SK-N-SH treated with all-trans-retinoic acid at 6 μM for 48 hours (cell line): ENCODE measurements around the gene TESK1.

Experiments
- ATAC-seq: fragments of 200-7000 bp; cut with Tn5 transposase; 3 replicates; pipeline ENCODE4 v1.9.1; 2020; ENCODE audit warnings: mild to moderate bottlenecking, moderate library complexity
- ARNTL ChIP-seq: fragments of 450-650 bp; formaldehyde crosslinking; IDR thresholded peaks from 2 replicates; pipeline ENCODE4 v1.5.0; 2020; ENCODE audit warnings: low read depth, mild to moderate bottlenecking, moderate library complexity, borderline replicate concordance
- CSDC2 ChIP-seq: fragments of 250-450 bp; sonication (Bioruptor Pico); IDR thresholded peaks from 2 replicates; pipeline ENCODE4 v1.5.0; 2020; ENCODE audit warnings: mild to moderate bottlenecking, moderate library complexity
- CSRNP3 ChIP-seq: fragments of 250-450 bp; sonication (Bioruptor Pico); IDR thresholded peaks from 2 replicates; pipeline ENCODE4 v1.5.1; 2021; ENCODE audit warnings: mild to moderate bottlenecking, moderate library complexity
- ESRRG ChIP-seq: fragments of 250-450 bp; sonication (Bioruptor Pico); IDR thresholded peaks from 2 replicates; pipeline ENCODE4 v1.6.1; 2021; ENCODE audit warnings: mild to moderate bottlenecking
- GLIS3 ChIP-seq: fragments of 250-450 bp; sonication (Bioruptor Pico); IDR thresholded peaks from 2 replicates; pipeline ENCODE4 v1.5.0; 2020; ENCODE audit warnings: mild to moderate bottlenecking, moderate library complexity
- ISL1 ChIP-seq: fragments of 250-450 bp; sonication (Bioruptor Pico); IDR thresholded peaks from 2 replicates; pipeline ENCODE4 v2.1.2; 2022; ENCODE audit warnings: mild to moderate bottlenecking, moderate library complexity
- OSR1 ChIP-seq: fragments of 250-450 bp; sonication (Bioruptor Pico); IDR thresholded peaks from 2 replicates; pipeline ENCODE4 v1.8.0; 2022; ENCODE audit warnings: moderate library complexity, mild to moderate bottlenecking, inconsistent platforms
- PPARA ChIP-seq: fragments of 250-450 bp; sonication (Bioruptor Pico); IDR thresholded peaks from 2 replicates; pipeline ENCODE4 v1.5.0; 2020; ENCODE audit warnings: mild to moderate bottlenecking, borderline replicate concordance
- RARB ChIP-seq: fragments of 250-450 bp; sonication (Bioruptor Pico); IDR thresholded peaks from 2 replicates; pipeline ENCODE4 v1.8.0; 2021; ENCODE audit warnings: mild to moderate bottlenecking, moderate library complexity
- TOX ChIP-seq: fragments of 250-450 bp; sonication (Bioruptor Pico); IDR thresholded peaks from 2 replicates; pipeline ENCODE4 v1.8.0; 2021; ENCODE audit warnings: mild to moderate bottlenecking, moderate library complexity, borderline replicate concordance
- TSHZ2 ChIP-seq: fragments of 250-450 bp; sonication (Bioruptor Pico); IDR thresholded peaks from 2 replicates; pipeline ENCODE4 v1.5.0; 2020; ENCODE audit warnings: mild to moderate bottlenecking, moderate library complexity
- ZC3H10 ChIP-seq: fragments of 250-450 bp; sonication (Bioruptor Pico); IDR thresholded peaks from 2 replicates; pipeline ENCODE4 v1.5.1; 2021; ENCODE audit warnings: mild to moderate bottlenecking, moderate library complexity
- ZFP3 ChIP-seq: fragments of 250-450 bp; sonication (Bioruptor Pico); IDR thresholded peaks from 2 replicates; pipeline ENCODE4 v1.5.0; 2020; ENCODE audit warnings: mild to moderate bottlenecking, moderate library complexity
- ZFP30 ChIP-seq: fragments of 450-650 bp; formaldehyde crosslinking; IDR thresholded peaks from 2 replicates; pipeline ENCODE4 v1.5.0; 2022; ENCODE audit warnings: mild to moderate bottlenecking, moderate library complexity
- ZNF565 ChIP-seq: fragments of 450-650 bp; formaldehyde crosslinking; conservative IDR thresholded peaks from 2 replicates; pipeline ENCODE4 v1.5.0; 2020; ENCODE audit warnings: low read depth, mild to moderate bottlenecking, moderate library complexity
- ZNF70 ChIP-seq: fragments of 450-650 bp; formaldehyde crosslinking; IDR thresholded peaks from 2 replicates; pipeline ENCODE4 v1.5.0; 2020; ENCODE audit warnings: mild to moderate bottlenecking, moderate library complexity
- ZNF8 ChIP-seq: fragments of 450-650 bp; formaldehyde crosslinking; IDR thresholded peaks from 2 replicates; pipeline ENCODE4 v1.5.0; 2020; ENCODE audit warnings: mild to moderate bottlenecking, moderate library complexity
- TF ChIP-seq, protein P1 (sequence below): fragments of 250-450 bp; sonication (Bioruptor Pico); IDR thresholded peaks from 2 replicates; pipeline ENCODE4 v1.8.0; 2021; ENCODE audit warnings: low read depth, mild to moderate bottlenecking, moderate library complexity, borderline replicate concordance
- TF ChIP-seq, protein P2 (sequence below): fragments of 250-450 bp; sonication (Bioruptor Pico); IDR thresholded peaks from 2 replicates; pipeline ENCODE4 v1.5.1; 2020; ENCODE audit warnings: low read depth, mild to moderate bottlenecking, moderate library complexity

The TESK1 gene

DNA sequence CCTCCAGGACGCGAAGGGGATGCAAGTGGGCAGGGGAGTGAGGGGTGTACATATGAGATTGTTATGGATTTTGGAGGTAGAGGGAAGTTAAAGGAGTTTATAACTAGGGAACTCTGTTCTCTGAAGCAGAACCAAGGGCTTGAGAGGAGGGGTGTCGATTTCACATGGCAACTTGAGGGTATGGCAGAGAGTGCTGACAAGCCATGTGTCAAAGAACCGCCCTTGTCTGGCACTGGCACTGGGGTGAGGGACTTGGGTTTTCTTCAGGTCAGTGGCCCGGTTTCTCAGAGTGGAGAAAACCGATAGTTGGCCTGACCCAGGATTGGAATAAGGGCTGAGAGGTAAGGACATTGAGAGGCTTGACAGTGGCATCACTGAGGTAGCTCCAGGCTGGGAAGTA is 47.7 kb upstream of the TESK1 start:
- TF ChIP-seq, protein P1, sequence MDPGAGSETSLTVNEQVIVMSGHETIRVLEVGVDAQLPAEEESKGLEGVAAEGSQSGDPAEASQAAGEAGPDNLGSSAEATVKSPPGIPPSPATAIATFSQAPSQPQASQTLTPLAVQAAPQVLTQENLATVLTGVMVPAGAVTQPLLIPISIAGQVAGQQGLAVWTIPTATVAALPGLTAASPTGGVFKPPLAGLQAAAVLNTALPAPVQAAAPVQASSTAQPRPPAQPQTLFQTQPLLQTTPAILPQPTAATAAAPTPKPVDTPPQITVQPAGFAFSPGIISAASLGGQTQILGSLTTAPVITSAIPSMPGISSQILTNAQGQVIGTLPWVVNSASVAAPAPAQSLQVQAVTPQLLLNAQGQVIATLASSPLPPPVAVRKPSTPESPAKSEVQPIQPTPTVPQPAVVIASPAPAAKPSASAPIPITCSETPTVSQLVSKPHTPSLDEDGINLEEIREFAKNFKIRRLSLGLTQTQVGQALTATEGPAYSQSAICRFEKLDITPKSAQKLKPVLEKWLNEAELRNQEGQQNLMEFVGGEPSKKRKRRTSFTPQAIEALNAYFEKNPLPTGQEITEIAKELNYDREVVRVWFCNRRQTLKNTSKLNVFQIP (CRISPR knock-in tag): no peak
- no peak for TF ChIP-seq TOX (CRISPR knock-in tag)
- no peak for TF ChIP-seq PPARA (CRISPR knock-in tag)
- TF ChIP-seq CSRNP3 (CRISPR knock-in tag): no peak
- no peak for TF ChIP-seq ZFP3 (CRISPR knock-in tag)
- no peak for TF ChIP-seq ESRRG
- no peak for TF ChIP-seq ZNF8 (CRISPR knock-in tag)
- TF ChIP-seq ZNF565 (CRISPR knock-in tag): no peak
- no peak for TF ChIP-seq ZNF70 (CRISPR knock-in tag)
- TF ChIP-seq ZC3H10 (CRISPR knock-in tag): no peak
- TF ChIP-seq ZFP30 (CRISPR knock-in tag): no peak
- ATAC-seq: no peak

GRCh38 chr9:35558185-35558584 is 46.9 kb upstream of the TESK1 start:
- TF ChIP-seq RARB (CRISPR knock-in tag) (no peak), GLIS3 (CRISPR knock-in tag) (no peak), ISL1 (no peak), ZFP3 (CRISPR knock-in tag) (no peak), ARNTL (CRISPR knock-in tag) (no peak), TSHZ2 (CRISPR knock-in tag) (no peak)
- TF ChIP-seq, protein P2, sequence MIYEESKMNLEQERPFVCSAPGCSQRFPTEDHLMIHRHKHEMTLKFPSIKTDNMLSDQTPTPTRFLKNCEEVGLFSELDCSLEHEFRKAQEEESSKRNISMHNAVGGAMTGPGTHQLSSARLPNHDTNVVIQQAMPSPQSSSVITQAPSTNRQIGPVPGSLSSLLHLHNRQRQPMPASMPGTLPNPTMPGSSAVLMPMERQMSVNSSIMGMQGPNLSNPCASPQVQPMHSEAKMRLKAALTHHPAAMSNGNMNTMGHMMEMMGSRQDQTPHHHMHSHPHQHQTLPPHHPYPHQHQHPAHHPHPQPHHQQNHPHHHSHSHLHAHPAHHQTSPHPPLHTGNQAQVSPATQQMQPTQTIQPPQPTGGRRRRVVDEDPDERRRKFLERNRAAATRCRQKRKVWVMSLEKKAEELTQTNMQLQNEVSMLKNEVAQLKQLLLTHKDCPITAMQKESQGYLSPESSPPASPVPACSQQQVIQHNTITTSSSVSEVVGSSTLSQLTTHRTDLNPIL (CRISPR knock-in tag): no peak
- no peak for ATAC-seq

DNA sequence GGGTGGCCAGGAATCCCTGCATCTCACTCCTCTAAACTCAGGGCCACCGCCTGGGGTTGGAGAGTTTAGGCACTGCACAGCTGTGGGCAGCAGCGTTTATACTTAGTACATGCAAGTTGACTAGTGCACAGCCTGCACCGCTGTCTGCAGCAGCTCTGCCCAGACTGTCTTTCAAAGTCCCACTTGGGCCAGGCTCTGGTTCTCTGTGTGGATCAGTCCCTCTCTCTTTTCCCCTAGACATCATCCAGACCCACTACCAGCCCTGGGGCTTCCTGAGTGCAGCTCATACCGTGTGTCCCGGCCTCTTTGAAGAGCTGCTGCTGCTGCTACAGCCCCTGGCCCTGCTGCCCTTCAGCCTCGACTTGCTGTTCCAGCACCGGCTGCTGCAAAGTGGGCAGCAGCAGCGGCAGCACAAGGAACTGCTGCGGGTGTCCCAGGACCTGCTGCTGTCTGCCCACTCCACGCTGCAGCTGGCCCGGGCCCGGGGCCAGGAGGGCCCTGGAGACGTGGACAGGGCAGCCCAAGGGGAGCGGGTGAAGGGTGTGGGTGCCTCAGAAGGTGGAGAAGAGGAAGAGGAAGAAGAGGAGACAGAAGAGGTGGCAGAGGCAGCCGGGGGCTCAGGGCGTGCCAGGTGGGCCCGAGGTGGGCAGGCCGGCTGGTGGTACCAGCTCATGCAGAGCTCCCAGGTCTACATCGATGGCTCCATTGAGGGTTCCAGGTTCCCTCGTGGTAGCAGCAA is 45.1 kb upstream of the TESK1 start:
- no peak for TF ChIP-seq OSR1 (CRISPR knock-in tag)
- TF ChIP-seq CSDC2 (CRISPR knock-in tag): no peak
- TF ChIP-seq ZC3H10 (CRISPR knock-in tag): no peak
- ATAC-seq: no peak

DNA sequence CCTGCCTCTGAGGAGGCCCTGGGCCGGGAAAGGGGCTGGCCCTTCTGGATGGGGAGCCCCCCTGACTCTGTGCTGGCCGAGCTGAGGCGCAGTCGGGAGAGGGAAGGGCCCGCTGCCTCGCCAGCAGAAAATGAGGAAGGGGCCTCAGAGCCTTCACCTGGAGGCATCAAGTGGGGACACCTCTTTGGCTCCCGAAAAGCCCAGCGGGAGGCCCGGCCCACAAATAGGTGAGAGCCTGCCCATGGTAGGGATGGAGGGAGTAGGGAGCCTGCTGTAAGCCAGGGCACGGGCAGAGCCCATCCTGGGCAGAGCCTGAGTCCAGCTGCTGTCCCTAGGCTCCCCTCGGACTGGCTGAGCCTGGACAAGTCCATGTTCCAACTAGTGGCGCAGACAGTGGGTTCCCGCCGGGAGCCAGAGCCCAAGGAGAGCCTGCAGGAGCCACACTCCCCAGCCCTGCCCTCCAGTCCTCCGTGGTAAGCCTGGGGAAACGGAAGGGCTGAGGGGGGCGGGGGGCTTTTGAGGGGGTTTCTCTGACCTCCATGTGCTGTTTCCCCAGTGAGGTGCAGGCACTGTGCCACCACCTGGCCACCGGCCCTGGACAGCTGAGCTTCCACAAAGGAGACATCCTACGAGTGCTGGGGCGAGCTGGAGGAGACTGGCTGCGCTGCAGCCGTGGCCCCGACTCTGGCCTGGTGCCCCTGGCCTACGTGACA is 44.3 kb upstream of the TESK1 start:
- TF ChIP-seq ZC3H10 (CRISPR knock-in tag): no peak
- TF ChIP-seq OSR1 (CRISPR knock-in tag): no peak
- TF ChIP-seq ZNF70 (CRISPR knock-in tag): no peak
- no peak for TF ChIP-seq CSDC2 (CRISPR knock-in tag)
- no peak for TF ChIP-seq TOX (CRISPR knock-in tag)
- TF ChIP-seq TSHZ2 (CRISPR knock-in tag): no peak
- no peak; the same call in 1 of the 3 replicates for ATAC-seq
